Stomach smooth muscle (tissue), 2 donors: Measurements from ENCODE around the gene CDCA7.
"Not testable (repeated sequence)": the region's sequence is repeated elsewhere in the genome, so short reads cannot be mapped to it uniquely, and the experiment has no call there.

Experiments
- H3K27ac ChIP-seq: one replicate; pipeline ENCODE4 v1.7.0; 2013; ENCODE audit warnings: mild to moderate bottlenecking, low read length, inconsistent platforms
- H3K27me3 ChIP-seq, 2 donors: one replicate each; pipeline ENCODE4 v1.7.0; 2013; ENCODE audit warnings: low read length in 2 of 2; ENCODE audit not compliant: insufficient read depth in 2 of 2, control insufficient read depth in 1 of 2
- H3K36me3 ChIP-seq, 2 donors: one replicate each; pipeline ENCODE4 v1.7.0; 2013; ENCODE audit warnings: low read length in 2 of 2; ENCODE audit not compliant: control insufficient read depth in 2 of 2, insufficient read depth in 2 of 2
- H3K4me1 ChIP-seq: one replicate; pipeline ENCODE4 v1.7.0; 2013; ENCODE audit warnings: low read length; ENCODE audit not compliant: control insufficient read depth, insufficient read depth
- H3K4me3 ChIP-seq, 2 donors: one replicate each; pipeline ENCODE4 v1.7.0; 2013; ENCODE audit warnings: low read length in 2 of 2
- H3K9ac ChIP-seq, 2 donors: one replicate each; pipeline ENCODE4 v1.7.0; 2013; ENCODE audit warnings: low read length in 2 of 2, mild to moderate bottlenecking in 1 of 2
- H3K9me3 ChIP-seq, 2 donors: one replicate each; pipeline ENCODE4 v1.7.0; 2013; ENCODE audit warnings: low read length in 2 of 2; ENCODE audit not compliant: control insufficient read depth in 2 of 2
- donor health status: healthy.
- donor health status: Pancreatic carcinoma.

CDCA7 gene

GRCh38 chr2:173416415-173417152, 61.9 kb downstream of the CDCA7 start:
- H3K36me3 ChIP-seq, H3K4me3 ChIP-seq, H3K27ac ChIP-seq, H3K9ac ChIP-seq, H3K27me3 ChIP-seq, H3K9me3 ChIP-seq, H3K4me1 ChIP-seq: not testable (repeated sequence)

GRCh38 chr2:173417341-173417740, 62.7 kb downstream of the CDCA7 start:
- no peaks in the 10 kb centered on the region for H3K4me1 ChIP-seq
- no peak overlapping the region for H3K4me3 ChIP-seq
- H3K9ac ChIP-seq: no peak overlapping the region
- no peak overlapping the region for H3K27ac ChIP-seq
- H3K36me3 ChIP-seq: no peaks in the 10 kb centered on the region
- H3K9me3 ChIP-seq: no peaks in the 10 kb centered on the region
- peaks cover 3 to 7% of the 10 kb centered on the region in 2 donors for H3K27me3 ChIP-seq

GRCh38 chr2:173417802-173418201, 63.1 kb downstream of the CDCA7 start:
- H3K4me1 ChIP-seq: no peaks in the 10 kb centered on the region
- no peak overlapping the region for H3K9ac ChIP-seq
- H3K9me3 ChIP-seq: no peaks in the 10 kb centered on the region
- H3K4me3 ChIP-seq: no peak overlapping the region
- H3K27ac ChIP-seq: no peak overlapping the region
- H3K27me3 ChIP-seq: peaks cover 5 to 7% of the 10 kb centered on the region in 2 donors
- H3K36me3 ChIP-seq: no peaks in the 10 kb centered on the region
